SK-N-SH (cell line): ENCODE data around the gene PDLIM5. TPM values are rescaled to one million over a fixed set of nuclear protein-coding genes. Genes with fewer than 3 reads are reported as not detected.

ENCODE experiments used
- CTCF ChIA-PET: fragments of 300-600, 350-600 bp; formaldehyde crosslinking; extraction: SDS; loops from one replicate; lab custom pipeline; 2021; lab: Yijun Ruan, JAX
- POLR2A ChIA-PET: fragments of 350-600 bp; sonication (Branson Sonifier 250); formaldehyde crosslinking; extraction: SDS; loops from one replicate; lab custom pipeline; 2020; ENCODE audit warnings: antibody characterized with exemption, inconsistent platforms; lab: Yijun Ruan, JAX
- DNase-seq: peaks from one replicate; pipeline ENCODE4 v3.0.0; 2012
- H2AFZ ChIP-seq: fragments of 200-600 bp; sonication (generic); 2 replicates; pipeline ENCODE4 v1.8.1; 2016; ENCODE audit warnings: antibody characterized with exemption, mild to moderate bottlenecking, low read depth
- H3F3A ChIP-seq: fragments of 200-600 bp; sonication (generic); replicated peaks from 2 replicates; pipeline ENCODE3; 2016; ENCODE audit warnings: antibody characterized with exemption, mild to moderate bottlenecking; ENCODE audit not compliant: insufficient read depth
- H3K27ac ChIP-seq, 2 experiments: fragments of 200-500 bp in 1 of 2; fragments of 200-600 bp in 1 of 2; sonication (Bioruptor generic) in 1 of 2; sonication (generic), shearing (Covaris generic) in 1 of 2; 2 replicates each; pipeline versions ENCODE4 v1.5.1 to v1.6.1; 2014 to 2016; ENCODE audit warnings: low read depth in 2 of 2, inconsistent platforms in 1 of 2, low read length in 1 of 2, mild to moderate bottlenecking in 1 of 2, mixed read lengths in 1 of 2
- H3K27me3 ChIP-seq: fragments of 200-600 bp; sonication (generic), shearing (Covaris generic); 2 replicates; pipeline ENCODE4 v1.6.1; 2016; ENCODE audit warnings: mixed run types; ENCODE audit not compliant: insufficient read depth
- H3K36me3 ChIP-seq, 2 experiments: fragments of 200-500 bp in 1 of 2; fragments of 200-600 bp in 1 of 2; sonication (Bioruptor generic) in 1 of 2; sonication (generic) in 1 of 2; replicated peaks in 1 of 2; 2 replicates each; pipeline versions ENCODE3 to v1.5.1; 2014 to 2016; ENCODE audit warnings: low read length in 1 of 2, mild to moderate bottlenecking in 1 of 2; ENCODE audit not compliant: insufficient read depth in 2 of 2, control insufficient read depth in 1 of 2
- H3K4me1 ChIP-seq, 2 experiments: fragments of 200-500 bp in 1 of 2; fragments of 200-600 bp in 1 of 2; sonication (Bioruptor generic) in 1 of 2; sonication (generic), shearing (Covaris generic) in 1 of 2; 2 replicates each; pipeline versions ENCODE4 v1.5.1 to v1.6.1; 2014 to 2016; ENCODE audit warnings: low read depth in 1 of 2, low read length in 1 of 2, mixed run types in 1 of 2; ENCODE audit not compliant: insufficient read depth in 2 of 2, control insufficient read depth in 1 of 2
- H3K4me2 ChIP-seq: fragments of 200-600 bp; sonication (generic), shearing (Covaris generic); 2 replicates; pipeline ENCODE4 v1.6.1; 2017; ENCODE audit warnings: mixed run types
- H3K4me3 ChIP-seq, 2 experiments: fragments of 200-500 bp in 1 of 2; fragments of 200-600 bp in 1 of 2; sonication (Bioruptor generic) in 1 of 2; sonication (generic), shearing (Covaris generic) in 1 of 2; 2 replicates each; pipeline versions ENCODE4 v1.5.1 to v1.8.1; 2014 to 2016; ENCODE audit warnings: low read depth in 2 of 2, inconsistent platforms in 1 of 2, low read length in 1 of 2, mild to moderate bottlenecking in 1 of 2, mixed read lengths in 1 of 2, moderate library complexity in 1 of 2
- H3K79me2 ChIP-seq: fragments of 200-600 bp; sonication (generic); 2 replicates; pipeline ENCODE4 v1.8.1; 2017; ENCODE audit warnings: mild to moderate bottlenecking; ENCODE audit not compliant: insufficient read depth
- H3K9ac ChIP-seq: fragments of 200-600 bp; sonication (generic); 2 replicates; pipeline ENCODE4 v1.6.1; 2017; ENCODE audit warnings: mixed run types
- H3K9me2 ChIP-seq: fragments of 200-600 bp; sonication (generic); 2 replicates; pipeline ENCODE4 v1.6.1; 2017; ENCODE audit warnings: mixed run types
- H3K9me3 ChIP-seq: fragments of 200-600 bp; sonication (generic); 2 replicates; pipeline ENCODE4 v1.6.1; 2017; ENCODE audit warnings: mixed run types, mild to moderate bottlenecking, moderate library complexity
- H4K20me1 ChIP-seq: fragments of 200-600 bp; sonication (generic); 2 replicates; pipeline ENCODE4 v1.6.1; 2017; ENCODE audit warnings: mild to moderate bottlenecking, mixed run types; ENCODE audit not compliant: insufficient read depth
- CTCF ChIP-seq: fragments of 200-600 bp; sonication (generic); IDR thresholded peaks from 2 replicates; pipeline ENCODE4 v1.6.1; 2017; ENCODE audit warnings: antibody characterized with exemption, mild to moderate bottlenecking, moderate library complexity
- EZH2phosphoT487 ChIP-seq: fragments of 200-600 bp; sonication (generic); IDR thresholded peaks from 2 replicates; pipeline ENCODE4 v1.6.1; 2017; ENCODE audit warnings: low read depth, mixed run types, mild to moderate bottlenecking, antibody characterized with exemption, moderate library complexity, borderline replicate concordance
- GATA2 ChIP-seq: sonication (generic); formaldehyde crosslinking; IDR thresholded peaks from 2 replicates; pipeline ENCODE4 v1.5.0; 2020; ENCODE audit warnings: mild to moderate bottlenecking, missing genetic modification reagents
- JUND ChIP-seq: IDR thresholded peaks from 2 replicates; pipeline ENCODE4 v1.4.0; 2012
- NFIC ChIP-seq: IDR thresholded peaks from 2 replicates; pipeline ENCODE4 v1.4.0; 2012; ENCODE audit warnings: borderline replicate concordance
- NRF1 ChIP-seq: IDR thresholded peaks from 2 replicates; pipeline ENCODE4 v1.6.1; 2012; ENCODE audit warnings: low read depth, mild to moderate bottlenecking, low read length
- TCF12 ChIP-seq: IDR thresholded peaks from 2 replicates; pipeline ENCODE4 v1.4.0; 2012
- TEAD4 ChIP-seq: IDR thresholded peaks from 2 replicates; pipeline ENCODE4 v1.4.0; 2012; ENCODE audit warnings: mild to moderate bottlenecking, borderline replicate concordance; ENCODE audit not compliant: insufficient read depth
- ZBTB33 ChIP-seq: IDR thresholded peaks from 2 replicates; pipeline ENCODE4 v1.4.0; 2012; ENCODE audit warnings: low read depth, borderline replicate concordance
- WGBS: methylation state at CpG from one replicate; pipeline ENCODE4 v1.1.6; 2017; ENCODE audit warnings: low lambda C conversion rate; 5-methylcytosine and 5-hydroxymethylcytosine counted together
- polyA plus RNA-seq, 3 experiments: library from polyadenylated mRNA; depleted of rRNA; stranded (reverse); fragments of >200 nt; gene quantifications; 2 replicates each; pipeline ENCODE4 v1.2.3, GENCODE V29; 2012

Gene PDLIM5
- polyA plus RNA-seq, 1 of the 3 experiments (the other 2 are of a cell fraction), result 36.7 TPM

- Histone ChIP-seq H3K4me1 (peaks cover 0 to 35% of the 10 kb centered on the region in 2 experiments; a peak in 3 of 4 replicates), H2AFZ (no peak overlapping the region), H3K79me2 (peaks cover 82% of the 10 kb centered on the region), H3K27ac (peak overlapping the region in 1 of 2 experiments; percentile 47; a peak in 1 of 4 replicates), H3K4me3 (no peak overlapping the region), H3K9me2 (no peaks in the 10 kb centered on the region), H3K4me2 (no peak overlapping the region), H3K9me3 (no peaks in the 10 kb centered on the region), H4K20me1 (no peaks in the 10 kb centered on the region), H3K27me3 (no peaks in the 10 kb centered on the region), H3K9ac (no peak overlapping the region), H3F3A (peaks cover 50% of the 10 kb centered on the region), H3K36me3 (peaks cover 0 to 15% of the 10 kb centered on the region in 2 experiments)
- CTCF ChIA-PET, result interaction anchor here (1.4 kb wide), 1 partner anchor 151 kb away, joined by 3 read pairs; no protein-coding TSS in a partner anchor
- no peak for DNase-seq
- POLR2A ChIA-PET, result no interaction called here
- TF ChIP-seq JUND (no peak), NRF1 (no peak), NFIC (no peak), CTCF (no peak)
- 86% methylated on average over 1 of the region's 1 CpG for WGBS
Observed at GRCh38 chr4:94558392-94558904, 106.7 kb downstream of the PDLIM5 start.

GRCh38 chr4:94559351-94559806 is 107.6 kb downstream of the PDLIM5 start:
- CTCF ChIA-PET, result interaction anchor here (1.4 kb wide), 1 partner anchor 152 kb away, joined by 3 read pairs; no protein-coding TSS in a partner anchor
- no peaks in the 10 kb centered on the region for H3K9me3 ChIP-seq

More at GRCh38 chr4:94559351-94559806, 107.6 kb downstream of the PDLIM5 start:
- peaks cover 40% of the 10 kb centered on the region for H3F3A ChIP-seq
- no peak for TF ChIP-seq ZBTB33
- TF ChIP-seq TCF12, result peak; percentile 45
- TF ChIP-seq NFIC, result peak; percentile 35; the same call in 1 of the 2 replicates
- TF ChIP-seq TEAD4, result no peak
- no peak for TF ChIP-seq CTCF
- no peak for TF ChIP-seq EZH2phosphoT487
- no peak for TF ChIP-seq GATA2
- H3K27ac ChIP-seq, result peak overlapping the region in 1 of 2 experiments; percentile 47; a peak in 2 of 4 replicates
- H3K79me2 ChIP-seq, result peaks cover 85% of the 10 kb centered on the region
- H4K20me1 ChIP-seq, result no peaks in the 10 kb centered on the region
- 92% methylated on average over 3 of the region's 3 CpGs for WGBS
- POLR2A ChIA-PET, result no interaction called here
- H3K4me3 ChIP-seq, result no peak overlapping the region
- no peaks in the 10 kb centered on the region for H3K27me3 ChIP-seq
- H2AFZ ChIP-seq, result no peak overlapping the region
- peaks cover 0 to 8% of the 10 kb centered on the region in 2 experiments for H3K36me3 ChIP-seq
- H3K9ac ChIP-seq, result no peak overlapping the region
- no peak for DNase-seq
- no peaks in the 10 kb centered on the region for H3K9me2 ChIP-seq
- no peak overlapping the region for H3K4me2 ChIP-seq
- peaks cover 0 to 35% of the 10 kb centered on the region in 2 experiments; a peak in 3 of 4 replicates for H3K4me1 ChIP-seq
